Liver (tissue), 9 donors: Measurements from ENCODE around the gene EXOC3L2. TPM values are rescaled to one million over a fixed set of nuclear protein-coding genes. Genes with fewer than 3 reads are reported as not detected.

ENCODE experiments used
- DNase-seq: peaks from one replicate; pipeline ENCODE4 v3.0.0-alpha.2; 2017; ENCODE audit warnings: low spot score
- H3K27ac ChIP-seq, 2 donors: one replicate each; pipeline ENCODE4 v1.7.0; 2013; ENCODE audit warnings: inconsistent platforms in 2 of 2, low read length in 2 of 2, control low read depth in 1 of 2, low read depth in 1 of 2, mild to moderate bottlenecking in 1 of 2
- H3K27me3 ChIP-seq, 4 donors: one replicate each; pipeline versions ENCODE4 v1.6.1 to v1.7.0; 2013; ENCODE audit warnings: low read length in 3 of 4, inconsistent platforms in 1 of 4, mild to moderate bottlenecking in 1 of 4, moderate library complexity in 1 of 4; ENCODE audit not compliant: control insufficient read depth in 4 of 4, insufficient read depth in 4 of 4
- H3K36me3 ChIP-seq, 4 donors: one replicate each; pipeline versions ENCODE4 v1.6.1 to v1.7.0; 2013; ENCODE audit warnings: low read length in 3 of 4, mild to moderate bottlenecking in 3 of 4, low read depth in 1 of 4, moderate library complexity in 1 of 4; ENCODE audit not compliant: control insufficient read depth in 4 of 4, insufficient read depth in 3 of 4
- H3K4me1 ChIP-seq, 4 donors: one replicate each; pipeline versions ENCODE4 v1.6.1 to v1.7.0; 2013; ENCODE audit warnings: low read length in 3 of 4, mild to moderate bottlenecking in 3 of 4, moderate library complexity in 1 of 4; ENCODE audit not compliant: control insufficient read depth in 4 of 4, insufficient read depth in 4 of 4
- H3K4me3 ChIP-seq, 3 donors: one replicate each; pipeline versions ENCODE4 v1.6.1 to v1.7.0; 2013; ENCODE audit warnings: low read length in 3 of 3, control low read depth in 1 of 3, low read depth in 1 of 3, mild to moderate bottlenecking in 1 of 3
- H3K9ac ChIP-seq, 2 donors: one replicate each; pipeline ENCODE4 v1.7.0; 2013; ENCODE audit warnings: low read length in 2 of 2, mild to moderate bottlenecking in 2 of 2, moderate library complexity in 2 of 2, control low read depth in 1 of 2, low read depth in 1 of 2
- H3K9me3 ChIP-seq, 4 donors: one replicate each; pipeline versions ENCODE4 v1.6.1 to v1.7.0; 2013; ENCODE audit warnings: low read length in 3 of 4; ENCODE audit not compliant: control insufficient read depth in 4 of 4
- ATF3 ChIP-seq: IDR thresholded peaks from 2 replicates; pipeline ENCODE4 v1.6.1; 2016; ENCODE audit warnings: antibody characterized with exemption
- CTCF ChIP-seq: fragments of 150-350 bp; IDR thresholded peaks from 2 replicates; pipeline ENCODE4 v1.5.1; 2017; ENCODE audit warnings: improper control_type of control experiment, low read depth, low read length; ENCODE audit not compliant: missing input control
- EGR1 ChIP-seq, 2 donors: IDR thresholded peaks; 2 replicates each; pipeline ENCODE4 v1.6.1; 2016 to 2018; ENCODE audit warnings: antibody characterized with exemption in 2 of 2, low read depth in 2 of 2
- FOXA1 ChIP-seq: IDR thresholded peaks from 2 replicates; pipeline ENCODE4 v1.6.1; 2016; ENCODE audit warnings: antibody characterized with exemption
- FOXA2 ChIP-seq: IDR thresholded peaks from 2 replicates; pipeline ENCODE4 v1.6.1; 2016; ENCODE audit warnings: antibody characterized with exemption
- GABPA ChIP-seq, 2 donors: IDR thresholded peaks in 1 of 2; conservative IDR thresholded peaks in 1 of 2; 2 replicates each; pipeline ENCODE4 v1.6.1; 2016; ENCODE audit warnings: antibody characterized with exemption in 2 of 2, mild to moderate bottlenecking in 1 of 2, moderate library complexity in 1 of 2
- HNF4A ChIP-seq, 2 donors: conservative IDR thresholded peaks; 2 replicates each; pipeline ENCODE4 v1.6.1; 2016; ENCODE audit warnings: antibody characterized with exemption in 2 of 2, mild to moderate bottlenecking in 2 of 2
- HNF4G ChIP-seq: IDR thresholded peaks from 2 replicates; pipeline ENCODE4 v1.6.1; 2016; ENCODE audit warnings: antibody characterized with exemption
- JUND ChIP-seq, 2 donors: IDR thresholded peaks; 2 replicates each; pipeline ENCODE4 v1.6.1; 2016; ENCODE audit warnings: antibody characterized with exemption in 2 of 2
- MAX ChIP-seq: IDR thresholded peaks from 2 replicates; pipeline ENCODE4 v1.6.1; 2016; ENCODE audit warnings: antibody characterized with exemption
- NR2F2 ChIP-seq: IDR thresholded peaks from 2 replicates; pipeline ENCODE4 v1.6.1; 2016; ENCODE audit warnings: antibody characterized with exemption
- RAD21 ChIP-seq, 2 donors: IDR thresholded peaks; 2 replicates each; pipeline ENCODE4 v1.6.1; 2016; ENCODE audit warnings: antibody characterized with exemption in 2 of 2, mild to moderate bottlenecking in 2 of 2
- REST ChIP-seq: IDR thresholded peaks from 2 replicates; pipeline ENCODE4 v1.6.1; 2016; ENCODE audit warnings: antibody characterized with exemption, mild to moderate bottlenecking
- RXRA ChIP-seq, 2 donors: IDR thresholded peaks; 2 replicates each; pipeline ENCODE4 v1.6.1; 2017 to 2018; ENCODE audit warnings: antibody characterized with exemption in 2 of 2, mild to moderate bottlenecking in 1 of 2
- SP1 ChIP-seq: IDR thresholded peaks from 2 replicates; pipeline ENCODE4 v1.6.1; 2018; ENCODE audit warnings: antibody characterized with exemption, mild to moderate bottlenecking
- TAF1 ChIP-seq: conservative IDR thresholded peaks from 2 replicates; pipeline ENCODE4 v1.6.1; 2016; ENCODE audit warnings: antibody characterized with exemption, mild to moderate bottlenecking
- YY1 ChIP-seq: IDR thresholded peaks from 2 replicates; pipeline ENCODE4 v1.6.1; 2016; ENCODE audit warnings: antibody characterized with exemption, mild to moderate bottlenecking
- WGBS: extraction: QIAGEN DNeasy Blood & Tissue Kit; methylation state at CpG from one replicate; pipeline ENCODE4 v1.1.7; 2013; 5-methylcytosine and 5-hydroxymethylcytosine counted together
- polyA plus RNA-seq, 2 donors: library from polyadenylated mRNA; stranded (reverse) in 1 of 2; unstranded in 1 of 2; fragments of 200-250 nt in 1 of 2; fragments of >200 nt in 1 of 2; fragmentation: Nextera tagmentation in 1 of 2; extraction: Ambion mirVana in 1 of 2; gene quantifications; one replicate each; pipeline versions ENCODE4 v1.2.1 to v1.2.3, GENCODE V29; 2013 to 2015
- total RNA-seq, 2 donors: library from RNA; depleted of rRNA; stranded (reverse); fragments of >200 nt; gene quantifications; one replicate each; pipeline ENCODE4 v1.2.3, GENCODE V29; 2014
- TF ChIP-seq, protein P1 (sequence below): IDR thresholded peaks from 2 replicates; pipeline ENCODE4 v1.6.1; 2016; ENCODE audit warnings: antibody characterized with exemption
- donor health status: healthy.
- donor health status: healthy.
- donor health status: healthy.
- donor health status: healthy.
- donor health status: healthy.

EXOC3L2 gene
- total and polyA plus RNA-seq, 4 donors, result 1.3 to 7.3 (median 4.1) TPM

DNA sequence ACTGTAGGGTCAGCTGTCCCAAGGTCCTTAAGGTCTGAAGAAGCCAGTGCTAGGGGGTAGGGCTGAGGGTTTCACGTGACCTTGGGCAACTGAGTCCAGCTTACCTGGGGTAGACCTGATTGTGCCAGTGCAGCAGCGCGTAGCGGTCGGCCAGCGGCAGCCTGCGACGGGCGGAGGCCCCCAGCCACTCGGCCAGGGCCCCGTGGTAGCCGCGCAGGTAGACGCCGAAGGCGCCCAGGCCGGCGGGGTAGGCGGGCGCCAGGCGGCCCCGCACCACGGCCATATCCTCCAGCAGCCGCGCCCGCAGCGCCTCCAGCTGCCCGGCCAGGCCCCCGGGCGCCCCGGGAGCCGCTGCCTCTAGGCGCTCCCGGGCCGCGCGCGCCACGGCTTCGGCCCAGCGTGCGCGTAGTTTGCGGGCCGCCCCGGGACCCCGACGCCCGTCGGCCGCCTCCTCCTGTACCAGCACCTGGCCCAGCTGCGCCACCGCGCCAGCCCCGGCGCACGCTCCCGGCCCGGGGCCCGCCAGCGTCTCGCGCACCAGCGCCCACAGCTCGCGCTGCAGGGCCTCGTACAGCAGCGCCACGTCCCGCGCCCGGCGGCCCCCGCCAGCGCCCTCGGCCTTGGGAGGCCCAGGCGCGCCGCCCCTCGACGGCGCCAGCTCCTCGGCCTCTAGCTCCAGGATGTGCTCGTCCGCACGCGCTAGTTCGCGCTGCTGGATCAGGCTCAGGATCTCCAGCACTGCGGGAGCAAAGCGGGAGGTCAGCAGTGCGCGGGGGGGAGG is 10.9 kb downstream of the EXOC3L2 start:
- TF ChIP-seq, protein P1, sequence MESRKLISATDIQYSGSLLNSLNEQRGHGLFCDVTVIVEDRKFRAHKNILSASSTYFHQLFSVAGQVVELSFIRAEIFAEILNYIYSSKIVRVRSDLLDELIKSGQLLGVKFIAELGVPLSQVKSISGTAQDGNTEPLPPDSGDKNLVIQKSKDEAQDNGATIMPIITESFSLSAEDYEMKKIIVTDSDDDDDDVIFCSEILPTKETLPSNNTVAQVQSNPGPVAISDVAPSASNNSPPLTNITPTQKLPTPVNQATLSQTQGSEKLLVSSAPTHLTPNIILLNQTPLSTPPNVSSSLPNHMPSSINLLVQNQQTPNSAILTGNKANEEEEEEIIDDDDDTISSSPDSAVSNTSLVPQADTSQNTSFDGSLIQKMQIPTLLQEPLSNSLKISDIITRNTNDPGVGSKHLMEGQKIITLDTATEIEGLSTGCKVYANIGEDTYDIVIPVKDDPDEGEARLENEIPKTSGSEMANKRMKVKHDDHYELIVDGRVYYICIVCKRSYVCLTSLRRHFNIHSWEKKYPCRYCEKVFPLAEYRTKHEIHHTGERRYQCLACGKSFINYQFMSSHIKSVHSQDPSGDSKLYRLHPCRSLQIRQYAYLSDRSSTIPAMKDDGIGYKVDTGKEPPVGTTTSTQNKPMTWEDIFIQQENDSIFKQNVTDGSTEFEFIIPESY, result no peak
- TF ChIP-seq RXRA (IDR thresholded peaks at IDR 0.05), result no peak
- no peak for TF ChIP-seq CTCF
- no peak for TF ChIP-seq RAD21 (IDR thresholded peaks at IDR 0.05)
- no peak for TF ChIP-seq ATF3
- TF ChIP-seq JUND (IDR thresholded peaks at IDR 0.05), result no peak
- TF ChIP-seq YY1, result no peak
- no peak for TF ChIP-seq HNF4A (conservative IDR thresholded peaks at IDR 0.05)
- no peak for TF ChIP-seq EGR1 (IDR thresholded peaks at IDR 0.05; ENCODE audit: low read depth in 2 of 2)
- TF ChIP-seq FOXA2, result no peak
- no peak for TF ChIP-seq TAF1
- no peak for TF ChIP-seq GABPA (IDR thresholded peaks at IDR 0.05 in 1 of 2, conservative IDR thresholded peaks at IDR 0.05 in 1 of 2)
- no peak for TF ChIP-seq SP1
- TF ChIP-seq HNF4G, result no peak
- no peak for TF ChIP-seq NR2F2
- TF ChIP-seq FOXA1, result no peak
- no peak for TF ChIP-seq REST
- no peak for TF ChIP-seq MAX
- H3K9me3 ChIP-seq, result no peaks in the 10 kb centered on the region
- no peaks in the 10 kb centered on the region for H3K36me3 ChIP-seq
- H3K27ac ChIP-seq, result no peak overlapping the region
- H3K27me3 ChIP-seq, result no peaks in the 10 kb centered on the region
- no peak overlapping the region for H3K4me3 ChIP-seq
- WGBS, result 27% methylated on average over 93 of the region's 93 CpGs
- DNase-seq, result no peak
- no peak overlapping the region for H3K9ac ChIP-seq
- H3K4me1 ChIP-seq, result peaks cover 0 to 2% (median 0%) of the 10 kb centered on the region in 4 donors
